IPS-18c (cell line): ENCODE data around the gene NHLRC3.

Experiments used
- H3K4me3 ChIP-seq: 2 replicates; pipeline ENCODE4 v1.7.0; 2013; ENCODE audit warnings: low read depth, mild to moderate bottlenecking, low read length, moderate library complexity; ENCODE audit not compliant: insufficient read depth
- H3K9me3 ChIP-seq: one replicate; pipeline ENCODE4 v1.6.1; 2013; ENCODE audit warnings: mild to moderate bottlenecking, low read length, moderate library complexity; ENCODE audit not compliant: control insufficient read depth, insufficient read depth

NHLRC3 gene

DNA sequence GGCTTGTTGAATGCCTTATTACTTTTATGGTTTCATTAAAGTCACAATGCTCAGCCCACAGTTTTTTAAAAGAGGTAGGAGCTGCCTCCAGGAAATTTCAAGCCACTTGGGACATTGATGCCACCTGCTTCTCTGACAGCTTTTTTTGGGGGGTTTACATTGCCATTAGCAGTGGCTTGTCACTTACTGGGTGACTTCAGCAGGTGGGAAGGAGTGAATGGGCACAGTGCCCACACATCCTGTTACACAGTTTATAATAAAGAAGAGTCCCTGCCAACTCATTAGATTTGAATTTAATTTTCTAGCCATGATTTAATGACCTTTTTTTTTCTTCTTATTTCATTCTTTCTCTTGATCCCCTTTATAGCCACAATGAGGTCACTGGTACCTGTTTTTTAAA lies 61.0 kb downstream of the NHLRC3 start:
- no peaks in the 10 kb centered on the region for H3K9me3 ChIP-seq
- H3K4me3 ChIP-seq, result no peak overlapping the region
